CD14-positive monocyte (primary cell): ENCODE results near the gene ERMARD. TPM values are rescaled to one million over a fixed set of nuclear protein-coding genes. Genes with fewer than 3 reads are reported as not detected.

ENCODE experiments used
- DNase-seq, 3 donors: peaks; one replicate each; pipeline ENCODE4 v3.0.0-alpha.2; 2011 to 2022
- H2AFZ ChIP-seq: 2 replicates; pipeline ENCODE4 v1.6.0; 2012; ENCODE audit warnings: mild to moderate bottlenecking, low read depth, low read length, inconsistent platforms; ENCODE audit not compliant: insufficient read depth, poor library complexity, severe bottlenecking
- H3K27ac ChIP-seq, 2 donors: 1 replicate in 1 of 2; 2 replicates in 1 of 2; pipeline ENCODE4 v1.5.1; 2012 to 2013; ENCODE audit warnings: low read length in 2 of 2, control low read depth in 1 of 2, inconsistent platforms in 1 of 2, low read depth in 1 of 2, mild to moderate bottlenecking in 1 of 2
- H3K27me3 ChIP-seq, 2 donors: one replicate each; pipeline versions ENCODE4 v1.6.0 to v1.6.1; 2011 to 2013; ENCODE audit warnings: low read length in 2 of 2; ENCODE audit not compliant: control insufficient read depth in 2 of 2, insufficient read depth in 2 of 2
- H3K36me3 ChIP-seq, 2 donors: replicated peaks in 1 of 2; 1 replicate in 1 of 2; 2 replicates in 1 of 2; pipeline versions ENCODE4 v1.5.1 to v1.6.1; 2012 to 2013; ENCODE audit warnings: low read length in 2 of 2, control low read depth in 1 of 2, inconsistent platforms in 1 of 2, mild to moderate bottlenecking in 1 of 2; ENCODE audit not compliant: insufficient read depth in 2 of 2, control insufficient read depth in 1 of 2
- H3K4me1 ChIP-seq, 2 donors: 1 replicate in 1 of 2; 2 replicates in 1 of 2; pipeline versions ENCODE4 v1.5.1 to v1.6.1; 2012 to 2013; ENCODE audit warnings: low read length in 2 of 2, control low read depth in 1 of 2, inconsistent platforms in 1 of 2, mild to moderate bottlenecking in 1 of 2, moderate library complexity in 1 of 2; ENCODE audit not compliant: insufficient read depth in 2 of 2, control insufficient read depth in 1 of 2
- H3K4me2 ChIP-seq: replicated peaks from 2 replicates; pipeline ENCODE3; 2012; ENCODE audit warnings: low read length, moderate library complexity, mild to moderate bottlenecking; ENCODE audit not compliant: poor library complexity, severe bottlenecking; ENCODE audit errors: extremely low read depth
- H3K4me3 ChIP-seq, 3 experiments: fragments of 200-600 bp in 1 of 3; sonication (generic) in 1 of 3; replicated peaks in 1 of 3; 1 replicate in 2 of 3; 2 replicates in 1 of 3; pipeline ENCODE4 v1.5.1; 2011 to 2013; ENCODE audit warnings: low read length in 3 of 3, mild to moderate bottlenecking in 3 of 3, control low read depth in 2 of 3, low read depth in 2 of 3, inconsistent platforms in 1 of 3, moderate library complexity in 1 of 3
- H3K79me2 ChIP-seq: 2 replicates; pipeline ENCODE4 v1.6.0; 2012; ENCODE audit warnings: mild to moderate bottlenecking, control low read depth, inconsistent platforms, low read length, moderate library complexity; ENCODE audit not compliant: insufficient read depth
- H3K9ac ChIP-seq: 2 replicates; pipeline ENCODE4 v1.6.0; 2017; ENCODE audit warnings: low read length, mild to moderate bottlenecking; ENCODE audit not compliant: insufficient read depth, poor library complexity, severe bottlenecking
- H3K9me3 ChIP-seq, 2 donors: replicated peaks in 1 of 2; 1 replicate in 1 of 2; 2 replicates in 1 of 2; pipeline versions ENCODE4 v1.5.1 to v1.6.1; 2012 to 2013; ENCODE audit warnings: low read length in 2 of 2, control low read depth in 1 of 2; ENCODE audit not compliant: control insufficient read depth in 1 of 2, insufficient read depth in 1 of 2
- H4K20me1 ChIP-seq: 2 replicates; pipeline ENCODE4 v1.6.0; 2012; ENCODE audit warnings: mild to moderate bottlenecking, low read length, control low read depth, moderate library complexity; ENCODE audit not compliant: insufficient read depth
- H3K27ac Mint-ChIP-seq, 7 donors: one replicate each; pipeline ENCODE4 v1.8.0; 2020; ENCODE audit warnings: mild to moderate bottlenecking in 7 of 7, mixed read lengths in 7 of 7, moderate library complexity in 6 of 7, inconsistent platforms in 2 of 7
- H3K27me3 Mint-ChIP-seq, 3 donors: one replicate each; pipeline ENCODE4 v1.8.0; 2021 to 2022; ENCODE audit warnings: low read depth in 3 of 3, mild to moderate bottlenecking in 3 of 3, mixed read lengths in 3 of 3, moderate library complexity in 3 of 3, inconsistent platforms in 1 of 3
- H3K36me3 Mint-ChIP-seq, 2 donors: one replicate each; pipeline ENCODE4 v1.8.0; 2020; ENCODE audit warnings: mixed read lengths in 2 of 2, inconsistent platforms in 1 of 2, mild to moderate bottlenecking in 1 of 2
- H3K4me1 Mint-ChIP-seq: one replicate; pipeline ENCODE4 v1.8.0; 2020; ENCODE audit warnings: mild to moderate bottlenecking, mixed read lengths
- H3K4me3 Mint-ChIP-seq, 2 donors: one replicate each; pipeline ENCODE4 v1.8.0; 2020; ENCODE audit warnings: mild to moderate bottlenecking in 2 of 2, mixed read lengths in 2 of 2, moderate library complexity in 1 of 2
- H3K9me3 Mint-ChIP-seq, 7 donors: one replicate each; pipeline ENCODE4 v1.8.0; 2020 to 2022; ENCODE audit warnings: mixed read lengths in 7 of 7, mild to moderate bottlenecking in 6 of 7, moderate library complexity in 6 of 7, inconsistent platforms in 2 of 7
- CTCF ChIP-seq: fragments of 200-600 bp; IDR thresholded peaks from one replicate; pipeline ENCODE4 v1.8.0; 2022; ENCODE audit warnings: antibody characterized with exemption, mild to moderate bottlenecking
- WGBS: methylation state at CpG from one replicate; pipeline ENCODE4 v1.1.5; 2013; ENCODE audit warnings: missing lambda C conversion rate; ENCODE audit not compliant: insufficient coverage; 5-methylcytosine and 5-hydroxymethylcytosine counted together
- intact Hi-C, 2 donors: fragments of 100-400 bp; cut with micrococcal nuclease; formaldehyde crosslinking; loops; one replicate each; pipeline versions ENCODE4 v1.15.0 to v1.15.1; 2023
- polyA plus RNA-seq, 3 donors: library from polyadenylated mRNA; depleted of rRNA in 1 of 3; unstranded in 2 of 3; stranded (reverse) in 1 of 3; fragments of 300-500 nt in 2 of 3; fragments of >200 nt in 1 of 3; fragmentation: Illumina TruSeq in 2 of 3; gene quantifications; 1 replicate in 2 of 3; 2 replicates in 1 of 3; pipeline ENCODE4 v1.2.3, GENCODE V29; 2012 to 2021

ERMARD gene
- polyA plus RNA-seq, 3 donors = 10.6 to 33.0 (median 11.2) TPM

- Histone ChIP-seq H3K4me1 (peaks cover 27 to 42% of the 10 kb centered on the region in 2 donors), H3K4me2 (peak within 1 kb of the TSS; percentile 95), H4K20me1 (peaks cover 7% of the 10 kb centered on the region), H3K27ac (peak within 1 kb of the TSS; percentile 29 to 80), H3K4me3 (peak within 1 kb of the TSS; percentile 68 to 85 (median 81)), H3K36me3 (no peaks in the 10 kb centered on the region), H3K79me2 (peaks cover 28% of the 10 kb centered on the region), H3K9ac (peak within 1 kb of the TSS; percentile 82), H2AFZ (peak within 1 kb of the TSS; percentile 72), H3K27me3 (peaks cover 0 to 8% of the 10 kb centered on the region in 2 donors), H3K9me3 (no peaks in the 10 kb centered on the region)
- intact Hi-C loops = no loop called here
- Mint-ChIP-seq H3K36me3 (peaks cover 5 to 11% of the 10 kb centered on the region in 2 donors), H3K4me1 (peaks cover 33% of the 10 kb centered on the region), H3K9me3 (peaks cover 0 to 2% (median 0%) of the 10 kb centered on the region in 7 donors), H3K27ac (peak within 1 kb of the TSS; percentile 14 to 95 (median 87)), H3K4me3 (peak within 1 kb of the TSS; percentile 95), H3K27me3 (peaks cover 0 to 12% (median 5%) of the 10 kb centered on the region in 3 donors)
- peak in 1 of 3 donors; percentile 22 for DNase-seq
- no peak for TF ChIP-seq CTCF
- WGBS = under 1% methylated on average over 60 of the region's 89 CpGs
These were observed 26.8 kb upstream of the ERMARD start, which contains the start of gene PHF10 for GRCh38 chr6:169724494-169725124. TSS of gene PHF10 (minus strand) at chr6:169724500. CDS start at chr6:169723931, 569 bp downstream.

- no peak for TF ChIP-seq CTCF
- Histone ChIP-seq H3K9me3 (no peaks in the 10 kb centered on the region), H3K9ac (peak overlapping the region; percentile 80), H3K4me3 (peak overlapping the region; percentile 43 to 78 (median 51)), H3K27ac (peak overlapping the region; percentile 23 to 80), H4K20me1 (peaks cover 7% of the 10 kb centered on the region), H3K27me3 (peaks cover 0 to 8% of the 10 kb centered on the region in 2 donors), H3K4me1 (peaks cover 23 to 37% of the 10 kb centered on the region in 2 donors), H2AFZ (peak overlapping the region; percentile 71), H3K36me3 (no peaks in the 10 kb centered on the region), H3K4me2 (peak overlapping the region; percentile 85), H3K79me2 (peaks cover 21% of the 10 kb centered on the region)
- peaks cover 0 to 12% (median 5%) of the 10 kb centered on the region in 3 donors for H3K27me3 Mint-ChIP-seq
- intact Hi-C loops = no loop called here
- H3K36me3 Mint-ChIP-seq = peaks cover 5 to 11% of the 10 kb centered on the region in 2 donors
- peak; percentile 72 to 82 (median 74) for DNase-seq
- H3K4me3 Mint-ChIP-seq = peak overlapping the region; percentile 87 to 90
- H3K4me1 Mint-ChIP-seq = peaks cover 27% of the 10 kb centered on the region
- WGBS = 18% methylated on average over 20 of the region's 29 CpGs
- H3K27ac Mint-ChIP-seq = peak overlapping the region in 6 of 7 donors; percentile 77 to 94 (median 88)
- H3K9me3 Mint-ChIP-seq = peaks cover 0 to 2% (median 0%) of the 10 kb centered on the region in 7 donors
These were observed 26.0 kb upstream of the ERMARD start for GRCh38 chr6:169725125-169726048.
